ENCODE measurements around the gene ANKRD12. TPM values are rescaled to one million over a fixed set of nuclear protein-coding genes. Genes with fewer than 3 reads are reported as not detected.
A peak's percentile ranks its signal among the peaks of the same experiment; 100 is the strongest.

Gene ANKRD12
- polyA plus RNA-seq, 4 donors, result 7.5 to 22.2 (median 21.1) TPM

DNA sequence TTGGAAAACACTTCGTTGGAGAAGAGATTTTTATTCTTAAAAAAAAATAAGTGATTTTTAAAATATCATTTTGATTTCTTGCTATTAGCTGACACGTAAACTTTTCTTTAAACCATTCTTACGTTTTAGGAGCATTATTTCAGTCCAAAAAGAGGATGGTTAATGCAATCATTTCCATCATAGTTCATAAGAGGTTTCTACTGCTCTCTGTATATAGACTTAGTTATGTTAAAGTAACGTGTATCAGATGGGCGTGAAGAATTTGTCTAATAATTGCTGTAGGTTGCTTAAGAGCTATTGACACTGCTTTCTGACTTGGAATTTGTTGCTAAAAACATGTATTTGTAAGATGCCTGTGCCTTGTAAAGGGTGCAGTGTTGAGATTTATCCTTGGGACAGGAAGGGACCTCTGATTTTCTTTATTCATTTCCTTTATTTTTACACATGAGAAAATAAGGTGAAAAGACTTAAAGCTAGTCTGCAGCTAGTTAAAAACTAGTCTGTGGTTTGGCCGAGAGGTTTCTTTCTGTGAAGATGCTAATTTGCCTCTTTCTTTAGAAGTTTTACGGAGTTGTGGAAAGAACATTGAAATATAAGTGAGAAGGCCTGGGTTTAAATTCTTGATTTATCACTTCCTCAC is 2.9 kb downstream of the ANKRD12 start:
- no peak for DNase-seq
- no peaks in the 10 kb centered on the region for H3K27me3 ChIP-seq (ENCODE audit: control insufficient read depth in 3 of 3, insufficient read depth in 3 of 3, low read length in 3 of 3)
- WGBS, 3 donors, result 34 to 50% (median 34%) methylated on average over 7 of the region's 7 CpGs
- no peak for FAIRE-seq
- peak overlapping the region in 1 of 3 donors; percentile 11 for H3K4me3 ChIP-seq (ENCODE audit: low read depth in 1 of 3, low read length in 3 of 3)
- peaks cover 0 to 6% (median 1%) of the 10 kb centered on the region in 3 donors for H3K36me3 ChIP-seq (ENCODE audit: control insufficient read depth in 3 of 3, insufficient read depth in 2 of 3, low read depth in 1 of 3, low read length in 3 of 3)
- no peak overlapping the region for H3K27ac ChIP-seq (ENCODE audit: low read depth in 1 of 3, low read length in 2 of 3)
- no peaks in the 10 kb centered on the region for H3K9me3 ChIP-seq (ENCODE audit: control insufficient read depth in 2 of 2, insufficient read depth in 1 of 2, low read depth in 1 of 2, low read length in 1 of 2)
- peaks cover 2 to 14% (median 13%) of the 10 kb centered on the region in 3 donors for H3K4me1 ChIP-seq (ENCODE audit: control insufficient read depth in 3 of 3, insufficient read depth in 2 of 3, low read depth in 1 of 3, low read length in 2 of 3)

DNA sequence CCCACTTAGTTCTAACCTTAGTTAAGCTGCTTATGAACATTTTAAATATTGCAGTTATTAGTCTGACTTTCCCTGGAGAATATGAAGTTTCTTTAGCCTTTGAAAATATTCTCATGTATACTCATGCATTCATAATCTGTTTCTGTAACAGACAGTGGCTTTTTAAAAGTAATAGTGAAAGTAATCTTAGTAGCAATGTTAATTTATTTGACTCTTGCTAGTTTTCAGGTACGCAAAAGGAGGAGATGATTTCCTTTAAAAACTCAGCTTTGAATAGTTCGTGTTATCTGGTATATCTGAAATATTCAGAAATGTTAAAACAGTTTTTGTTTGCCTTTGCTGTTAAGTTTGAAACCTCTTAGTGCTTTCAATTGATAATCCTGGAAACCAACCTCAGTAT is 3.8 kb downstream of the ANKRD12 start:
- WGBS, 3 donors, result 15 to 32% (median 17%) methylated on average over 2 of the region's 2 CpGs

GRCh38 chr18:9140984-9141383 is 4.4 kb downstream of the ANKRD12 start:
- Histone ChIP-seq H3K9me3 (ENCODE audit: control insufficient read depth in 2 of 2, insufficient read depth in 1 of 2, low read depth in 1 of 2, low read length in 1 of 2) (no peaks in the 10 kb centered on the region), H3K4me1 (ENCODE audit: control insufficient read depth in 3 of 3, insufficient read depth in 2 of 3, low read depth in 1 of 3, low read length in 2 of 3) (peaks cover 0 to 17% (median 8%) of the 10 kb centered on the region in 3 donors), H3K4me3 (ENCODE audit: low read depth in 1 of 3, low read length in 3 of 3) (no peak overlapping the region), H3K27me3 (ENCODE audit: control insufficient read depth in 3 of 3, insufficient read depth in 3 of 3, low read length in 3 of 3) (no peaks in the 10 kb centered on the region), H3K27ac (ENCODE audit: low read depth in 1 of 3, low read length in 2 of 3) (no peak overlapping the region), H3K36me3 (ENCODE audit: control insufficient read depth in 3 of 3, insufficient read depth in 2 of 3, low read depth in 1 of 3, low read length in 3 of 3) (peaks cover 0 to 5% (median 0%) of the 10 kb centered on the region in 3 donors)
- 87 to 89% (median 88%) methylated on average over 2 of the region's 2 CpGs for WGBS, 3 donors
- no peak for DNase-seq
- no peak for FAIRE-seq

More for the DNA sequence above, 3.8 kb downstream of the ANKRD12 start:
- H3K4me1 ChIP-seq (ENCODE audit: control insufficient read depth in 3 of 3, insufficient read depth in 2 of 3, low read depth in 1 of 3, low read length in 2 of 3), result peaks cover 0 to 15% (median 8%) of the 10 kb centered on the region in 3 donors
- H3K27me3 ChIP-seq (ENCODE audit: control insufficient read depth in 3 of 3, insufficient read depth in 3 of 3, low read length in 3 of 3), result no peaks in the 10 kb centered on the region
- peaks cover 0 to 5% (median 0%) of the 10 kb centered on the region in 3 donors for H3K36me3 ChIP-seq (ENCODE audit: control insufficient read depth in 3 of 3, insufficient read depth in 2 of 3, low read depth in 1 of 3, low read length in 3 of 3)
- H3K27ac ChIP-seq (ENCODE audit: low read depth in 1 of 3, low read length in 2 of 3), result no peak overlapping the region
- DNase-seq, result no peak
- no peak overlapping the region for H3K4me3 ChIP-seq (ENCODE audit: low read depth in 1 of 3, low read length in 3 of 3)
- H3K9me3 ChIP-seq (ENCODE audit: control insufficient read depth in 2 of 2, insufficient read depth in 1 of 2, low read depth in 1 of 2, low read length in 1 of 2), result no peaks in the 10 kb centered on the region
- FAIRE-seq, result no peak

- Histone ChIP-seq H3K27me3 (ENCODE audit: control insufficient read depth in 3 of 3, insufficient read depth in 3 of 3, low read length in 3 of 3) (no peaks in the 10 kb centered on the region), H3K4me3 (ENCODE audit: low read depth in 1 of 3, low read length in 3 of 3) (no peak overlapping the region), H3K36me3 (ENCODE audit: control insufficient read depth in 3 of 3, insufficient read depth in 2 of 3, low read depth in 1 of 3, low read length in 3 of 3) (peaks cover 0 to 9% (median 0%) of the 10 kb centered on the region in 3 donors), H3K9me3 (ENCODE audit: control insufficient read depth in 2 of 2, insufficient read depth in 1 of 2, low read depth in 1 of 2, low read length in 1 of 2) (no peaks in the 10 kb centered on the region), H3K4me1 (ENCODE audit: control insufficient read depth in 3 of 3, insufficient read depth in 2 of 3, low read depth in 1 of 3, low read length in 2 of 3) (peaks cover 0 to 9% (median 0%) of the 10 kb centered on the region in 3 donors), H3K27ac (ENCODE audit: low read depth in 1 of 3, low read length in 2 of 3) (no peak overlapping the region)
- WGBS, 3 donors, result 86 to 94% (median 89%) methylated on average over 1 of the region's 1 CpG
- DNase-seq (no peak), FAIRE-seq (no peak)
Measured at GRCh38 chr18:9146224-9146623, 9.6 kb downstream of the ANKRD12 start.

DNA sequence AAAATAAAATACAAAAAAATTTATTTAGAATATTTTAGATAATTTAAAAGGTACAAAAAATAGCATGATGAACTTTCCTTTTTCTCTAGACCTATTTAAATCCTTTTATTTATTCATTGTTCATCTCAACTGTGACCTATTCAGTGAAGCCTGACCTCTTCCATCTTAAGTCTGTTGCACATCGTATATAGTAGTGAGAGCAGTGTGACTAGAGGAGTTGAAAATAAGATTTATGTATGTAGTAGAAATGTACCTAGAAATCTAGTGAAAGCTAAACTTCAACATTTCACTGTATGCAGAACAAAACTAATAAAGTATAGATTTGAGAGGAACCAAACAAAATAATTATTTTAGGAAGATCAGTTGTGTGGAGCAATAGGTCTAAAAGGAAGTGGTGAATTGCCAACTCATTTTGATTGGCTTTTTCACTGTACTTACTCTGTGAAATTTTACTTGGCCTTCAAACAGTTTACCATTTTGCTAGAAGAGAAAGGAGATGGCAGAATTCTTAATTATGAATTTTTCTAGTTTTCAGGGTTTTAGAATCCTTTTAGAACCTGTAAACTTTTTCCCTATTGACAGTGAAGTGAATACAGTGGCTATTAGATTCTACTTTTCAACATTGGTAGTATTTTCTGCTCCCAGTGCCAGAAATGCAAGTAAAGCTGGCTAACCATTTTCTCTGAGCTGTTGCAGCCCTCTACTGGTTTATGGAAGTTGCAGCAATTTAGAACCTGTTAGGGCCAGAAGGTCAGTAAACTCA is 11.0 kb downstream of the ANKRD12 start:
- Histone ChIP-seq H3K27ac (ENCODE audit: low read depth in 1 of 3, low read length in 2 of 3) (no peak overlapping the region), H3K9me3 (ENCODE audit: control insufficient read depth in 2 of 2, insufficient read depth in 1 of 2, low read depth in 1 of 2, low read length in 1 of 2) (no peaks in the 10 kb centered on the region), H3K36me3 (ENCODE audit: control insufficient read depth in 3 of 3, insufficient read depth in 2 of 3, low read depth in 1 of 3, low read length in 3 of 3) (peaks cover 0 to 9% (median 0%) of the 10 kb centered on the region in 3 donors), H3K4me1 (ENCODE audit: control insufficient read depth in 3 of 3, insufficient read depth in 2 of 3, low read depth in 1 of 3, low read length in 2 of 3) (peaks cover 0 to 11% (median 0%) of the 10 kb centered on the region in 3 donors), H3K27me3 (ENCODE audit: control insufficient read depth in 3 of 3, insufficient read depth in 3 of 3, low read length in 3 of 3) (no peaks in the 10 kb centered on the region), H3K4me3 (ENCODE audit: low read depth in 1 of 3, low read length in 3 of 3) (no peak overlapping the region)
- DNase-seq (peak; percentile 71 to 74), FAIRE-seq (peak; percentile 90)
- 19 to 32% (median 20%) methylated on average over 1 of the region's 1 CpG for WGBS, 3 donors

- DNase-seq (no peak), FAIRE-seq (peak; percentile 53)
- 17 to 26% (median 24%) methylated on average over 1 of the region's 1 CpG for WGBS, 3 donors
- Histone ChIP-seq H3K4me1 (ENCODE audit: control insufficient read depth in 3 of 3, insufficient read depth in 2 of 3, low read depth in 1 of 3, low read length in 2 of 3) (peaks cover 0 to 11% (median 0%) of the 10 kb centered on the region in 3 donors), H3K4me3 (ENCODE audit: low read depth in 1 of 3, low read length in 3 of 3) (no peak overlapping the region), H3K36me3 (ENCODE audit: control insufficient read depth in 3 of 3, insufficient read depth in 2 of 3, low read depth in 1 of 3, low read length in 3 of 3) (peaks cover 0 to 9% (median 0%) of the 10 kb centered on the region in 3 donors), H3K27me3 (ENCODE audit: control insufficient read depth in 3 of 3, insufficient read depth in 3 of 3, low read length in 3 of 3) (no peaks in the 10 kb centered on the region), H3K9me3 (ENCODE audit: control insufficient read depth in 2 of 2, insufficient read depth in 1 of 2, low read depth in 1 of 2, low read length in 1 of 2) (no peaks in the 10 kb centered on the region), H3K27ac (ENCODE audit: low read depth in 1 of 3, low read length in 2 of 3) (no peak overlapping the region)
Measured at GRCh38 chr18:9148203-9148552, 11.6 kb downstream of the ANKRD12 start.

DNA sequence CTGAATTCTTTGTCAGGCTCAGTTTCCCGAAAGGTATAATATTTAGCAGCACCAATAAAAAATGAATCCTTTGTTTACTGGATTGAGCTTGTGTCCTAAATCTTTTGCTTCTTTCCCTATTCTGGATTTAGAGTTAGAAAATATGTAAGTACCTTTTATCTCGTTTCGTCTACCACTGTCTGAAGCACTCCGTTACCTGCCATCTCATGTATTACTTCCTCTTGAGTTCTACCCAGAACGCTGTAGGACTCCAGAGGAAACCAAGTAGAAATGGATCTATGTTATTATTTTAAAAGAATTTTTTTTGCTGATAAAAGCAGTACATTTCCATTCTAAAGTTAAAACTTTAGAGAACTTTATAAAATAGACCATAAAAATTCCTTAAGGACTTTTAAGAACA is 13.5 kb downstream of the ANKRD12 start:
- Histone ChIP-seq H3K27ac (ENCODE audit: low read depth in 1 of 3, low read length in 2 of 3) (no peak overlapping the region), H3K27me3 (ENCODE audit: control insufficient read depth in 3 of 3, insufficient read depth in 3 of 3, low read length in 3 of 3) (no peaks in the 10 kb centered on the region), H3K9me3 (ENCODE audit: control insufficient read depth in 2 of 2, insufficient read depth in 1 of 2, low read depth in 1 of 2, low read length in 1 of 2) (no peaks in the 10 kb centered on the region), H3K4me3 (ENCODE audit: low read depth in 1 of 3, low read length in 3 of 3) (no peak overlapping the region), H3K4me1 (ENCODE audit: control insufficient read depth in 3 of 3, insufficient read depth in 2 of 3, low read depth in 1 of 3, low read length in 2 of 3) (peaks cover 0 to 5% (median 0%) of the 10 kb centered on the region in 3 donors), H3K36me3 (ENCODE audit: control insufficient read depth in 3 of 3, insufficient read depth in 2 of 3, low read depth in 1 of 3, low read length in 3 of 3) (peaks cover 0 to 4% (median 0%) of the 10 kb centered on the region in 3 donors)
- WGBS, 3 donors, result 70 to 88% (median 76%) methylated on average over 5 of the region's 5 CpGs
- FAIRE-seq (no peak), DNase-seq (no peak)

- no peaks in the 10 kb centered on the region for H3K27me3 ChIP-seq (ENCODE audit: control insufficient read depth in 3 of 3, insufficient read depth in 3 of 3, low read length in 3 of 3)
- H3K4me3 ChIP-seq (ENCODE audit: low read depth in 1 of 3, low read length in 3 of 3), result no peak overlapping the region
- peak; percentile 39 for FAIRE-seq
- H3K9me3 ChIP-seq (ENCODE audit: control insufficient read depth in 2 of 2, insufficient read depth in 1 of 2, low read depth in 1 of 2, low read length in 1 of 2), result no peaks in the 10 kb centered on the region
- H3K27ac ChIP-seq (ENCODE audit: low read depth in 1 of 3, low read length in 2 of 3), result no peak overlapping the region
- H3K4me1 ChIP-seq (ENCODE audit: control insufficient read depth in 3 of 3, insufficient read depth in 2 of 3, low read depth in 1 of 3, low read length in 2 of 3), result peaks cover 0 to 3% (median 0%) of the 10 kb centered on the region in 3 donors
- WGBS, 3 donors, result 60 to 76% (median 72%) methylated on average over 1 of the region's 1 CpG
- no peak for DNase-seq
- peaks cover 0 to 2% (median 0%) of the 10 kb centered on the region in 3 donors for H3K36me3 ChIP-seq (ENCODE audit: control insufficient read depth in 3 of 3, insufficient read depth in 2 of 3, low read depth in 1 of 3, low read length in 3 of 3)
Measured at GRCh38 chr18:9153256-9153655, 16.7 kb downstream of the ANKRD12 start.
